Tibial nerve (tissue), 4 donors: ENCODE measurements around the gene MECP2. TPM values are rescaled to one million over a fixed set of nuclear protein-coding genes. Genes with fewer than 3 reads are reported as not detected.

ENCODE experiments used
- DNase-seq, 2 donors: peaks; one replicate each; pipeline ENCODE4 v3.0.0-alpha.2; 2019; ENCODE audit warnings: low spot score in 2 of 2
- H3K27ac ChIP-seq, 4 donors: fragments of 200-600 bp; sonication (generic) in 3 of 4; one replicate each; pipeline ENCODE4 v1.5.1; 2017 to 2019; ENCODE audit warnings: mild to moderate bottlenecking in 1 of 4
- H3K27me3 ChIP-seq, 2 donors: fragments of 200-600 bp; sonication (generic) in 1 of 2; one replicate each; pipeline versions ENCODE4 v1.5.1 to v1.6.0; 2017 to 2019
- H3K36me3 ChIP-seq, 3 donors: fragments of 200-600 bp; sonication (generic); one replicate each; pipeline ENCODE4 v1.5.1; 2018 to 2019
- H3K4me1 ChIP-seq, 4 donors: fragments of 200-600 bp; sonication (generic) in 3 of 4; one replicate each; pipeline ENCODE4 v1.5.1; 2017 to 2019
- H3K4me3 ChIP-seq, 4 donors: fragments of 200-600 bp; sonication (generic) in 3 of 4; one replicate each; pipeline ENCODE4 v1.5.1; 2017 to 2019; ENCODE audit warnings: mild to moderate bottlenecking in 1 of 4, moderate library complexity in 1 of 4
- H3K9me3 ChIP-seq, 4 donors: fragments of 200-600 bp; sonication (generic) in 3 of 4; one replicate each; pipeline ENCODE4 v1.5.1; 2017 to 2019
- EP300 ChIP-seq, 2 donors: sonication (generic); formaldehyde crosslinking; IDR thresholded peaks; one replicate each; pipeline ENCODE4 v1.6.1; 2017; ENCODE audit warnings: antibody characterized with exemption in 2 of 2, mild to moderate bottlenecking in 1 of 2
- POLR2A ChIP-seq, 2 donors: fragments of 450-650 bp; IDR thresholded peaks; one replicate each; pipeline ENCODE4 v1.6.1; 2017; ENCODE audit warnings: antibody characterized with exemption in 2 of 2, mild to moderate bottlenecking in 2 of 2, moderate library complexity in 2 of 2
- WGBS, 2 donors: methylation state at CpG; one replicate each; pipeline ENCODE4 v1.1.5; 2018; 5-methylcytosine and 5-hydroxymethylcytosine counted together
- small RNA-seq: library from RNA; depleted of rRNA; stranded (forward); fragments of <200 nt; gene quantifications from one replicate; pipeline ENCODE3, GENCODE V24; 2016
- total RNA-seq, 4 donors: library from RNA; depleted of rRNA; stranded (reverse); fragments of >200 nt; gene quantifications; one replicate each; pipeline ENCODE4 v1.1.0, GENCODE V29; 2016
- TF ChIP-seq, protein P1 (sequence below), 5 experiments: fragments of 200-600 bp in 3 of 5; fragments of 450-650 bp in 2 of 5; sonication (generic) in 3 of 5; IDR thresholded peaks; one replicate each; pipeline ENCODE4 v1.5.1; 2016 to 2019; ENCODE audit warnings: antibody characterized with exemption in 5 of 5, mild to moderate bottlenecking in 3 of 5, moderate library complexity in 2 of 5

The MECP2 gene
- total RNA-seq, 4 donors from 2014 or later, result 71.6 to 96.5 (median 83.1) TPM

DNA sequence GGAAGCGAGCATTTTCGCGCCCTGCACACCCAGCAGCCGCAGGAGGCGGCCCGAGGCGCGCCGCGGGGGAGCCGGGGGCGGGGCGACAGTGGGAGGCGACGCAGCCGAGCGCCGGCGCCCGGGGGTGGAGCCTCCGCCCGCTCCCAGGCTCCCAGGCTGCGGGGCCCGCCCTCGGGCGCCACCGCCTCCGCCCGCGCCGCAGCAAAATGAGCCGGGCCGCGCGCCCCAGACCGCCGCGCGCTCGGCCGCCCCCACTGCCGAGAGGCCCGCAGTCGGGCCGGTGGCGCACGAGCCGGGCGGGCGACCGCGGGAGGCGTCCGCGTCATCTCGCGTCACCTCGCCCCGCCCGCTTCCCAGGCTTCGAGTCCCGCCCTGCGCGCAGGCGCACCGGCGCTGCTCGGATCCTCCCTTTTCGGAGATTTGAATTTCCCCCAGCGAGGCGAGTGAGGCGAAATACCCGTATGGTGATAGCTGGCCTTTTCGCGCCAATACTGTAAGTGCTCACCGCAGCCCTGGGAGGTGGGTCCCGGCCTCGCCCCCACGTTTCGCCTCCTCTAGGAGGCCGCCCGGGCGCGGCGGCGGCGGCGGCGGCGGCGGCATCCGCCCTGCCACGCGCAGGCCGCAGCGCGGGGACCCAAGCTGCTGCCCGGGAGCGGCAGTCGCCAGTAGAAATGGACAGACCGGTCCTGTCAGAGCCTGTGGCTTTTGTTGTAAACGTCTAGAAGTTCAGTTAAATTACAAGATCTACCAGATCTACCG, 125.0 kb downstream of the MECP2 start, which contains the start of gene TMEM187:
Gene TMEM187 (plus strand): TSS at position 387 of the 759 bp plus-strand sequence. CDS start 9,309 bp downstream, outside the sequence.
- Histone ChIP-seq H3K9me3 (no peaks in the 10 kb centered on the region), H3K36me3 (no peaks in the 10 kb centered on the region), H3K27me3 (no peaks in the 10 kb centered on the region), H3K4me3 (peak within 1 kb of the TSS; percentile 64 to 95 (median 78)), H3K4me1 (peaks cover 0 to 38% (median 19%) of the 10 kb centered on the region in 4 donors), H3K27ac (peak within 1 kb of the TSS; percentile 95 to 98 (median 97))
- TF ChIP-seq EP300 (IDR thresholded peaks at IDR 0.05), result no peak
- peak; percentile 63 to 75 for TF ChIP-seq POLR2A (IDR thresholded peaks at IDR 0.05)
- TF ChIP-seq, protein P1, sequence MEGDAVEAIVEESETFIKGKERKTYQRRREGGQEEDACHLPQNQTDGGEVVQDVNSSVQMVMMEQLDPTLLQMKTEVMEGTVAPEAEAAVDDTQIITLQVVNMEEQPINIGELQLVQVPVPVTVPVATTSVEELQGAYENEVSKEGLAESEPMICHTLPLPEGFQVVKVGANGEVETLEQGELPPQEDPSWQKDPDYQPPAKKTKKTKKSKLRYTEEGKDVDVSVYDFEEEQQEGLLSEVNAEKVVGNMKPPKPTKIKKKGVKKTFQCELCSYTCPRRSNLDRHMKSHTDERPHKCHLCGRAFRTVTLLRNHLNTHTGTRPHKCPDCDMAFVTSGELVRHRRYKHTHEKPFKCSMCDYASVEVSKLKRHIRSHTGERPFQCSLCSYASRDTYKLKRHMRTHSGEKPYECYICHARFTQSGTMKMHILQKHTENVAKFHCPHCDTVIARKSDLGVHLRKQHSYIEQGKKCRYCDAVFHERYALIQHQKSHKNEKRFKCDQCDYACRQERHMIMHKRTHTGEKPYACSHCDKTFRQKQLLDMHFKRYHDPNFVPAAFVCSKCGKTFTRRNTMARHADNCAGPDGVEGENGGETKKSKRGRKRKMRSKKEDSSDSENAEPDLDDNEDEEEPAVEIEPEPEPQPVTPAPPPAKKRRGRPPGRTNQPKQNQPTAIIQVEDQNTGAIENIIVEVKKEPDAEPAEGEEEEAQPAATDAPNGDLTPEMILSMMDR (IDR thresholded peaks at IDR 0.05), result peak in 1 of 5 experiments; percentile 29
- peak; percentile 61 to 65 for DNase-seq
- 0 to 10% methylated on average over 2 to 34 of the region's 103 CpGs for WGBS, 2 donors

Small RNA genes lying within 50 kb of the gene (small RNA-seq; reads per million reads assigned to genes)
- gene MIR3202-1, result not detected

Other genes starting within 250 kb of the MECP2 start
- gene L1CAM, start 211.5 kb downstream of the MECP2 start, total RNA-seq, result 10 to 100 TPM; 23.7 to 53.7 (median 46.3) TPM
- gene AVPR2, start 193.0 kb downstream of the MECP2 start, total RNA-seq, result 1 to 10 TPM; 2.1 to 9.3 (median 5.7) TPM
- 10 to 100 TPM; 23.0 to 90.9 (median 32.7) TPM for gene ARHGAP4, start 171.5 kb downstream of the MECP2 start, total RNA-seq
- 100 to 1,000 TPM in 1 of 4 donors, 10 to 100 TPM in 3; 48.0 to 152 (median 73.8) TPM for gene NAA10, start 162.7 kb downstream of the MECP2 start, total RNA-seq
- 10 to 100 TPM; 12.1 to 28.8 (median 17.8) TPM for gene RENBP, start 153.1 kb downstream of the MECP2 start, total RNA-seq
- gene HCFC1, start 125.9 kb downstream of the MECP2 start, total RNA-seq, result 10 to 100 TPM; 42.6 to 52.2 (median 48.9) TPM
- gene TMEM187, start 125.0 kb downstream of the MECP2 start, total RNA-seq, result 10 to 100 TPM in 2 of 4 donors, 1 to 10 TPM in 2; 4.2 to 16.4 (median 9.6) TPM
- 100 to 1,000 TPM in 1 of 4 donors, 10 to 100 TPM in 3; 50.7 to 127 (median 64.4) TPM for gene IRAK1, start 77.8 kb downstream of the MECP2 start, total RNA-seq
- not detected for gene OPN1LW, start 46.5 kb upstream of the MECP2 start, total RNA-seq
- not detected for gene OPN1MW, start 84.9 kb upstream of the MECP2 start, total RNA-seq
- gene OPN1MW2, start 122.0 kb upstream of the MECP2 start, total RNA-seq, result not detected
- gene OPN1MW3, start 159.9 kb upstream of the MECP2 start, total RNA-seq, result not detected
- not detected for gene TEX28, start 197.4 kb upstream of the MECP2 start, total RNA-seq
- gene TKTL1, start 198.1 kb upstream of the MECP2 start, total RNA-seq, result not detected